GM12874 (cell line): Measurements from ENCODE around the gene TROAP.
A peak's percentile ranks its signal among the peaks of the same experiment; 100 is the strongest.

Experiments
- TF ChIP-seq, protein P1 (sequence below): IDR thresholded peaks from 2 replicates; pipeline ENCODE4 v1.5.1; 2011; ENCODE audit warnings: low read depth, mild to moderate bottlenecking, control low read depth, low read length, moderate library complexity; ENCODE audit not compliant: insufficient read depth

Gene TROAP

DNA sequence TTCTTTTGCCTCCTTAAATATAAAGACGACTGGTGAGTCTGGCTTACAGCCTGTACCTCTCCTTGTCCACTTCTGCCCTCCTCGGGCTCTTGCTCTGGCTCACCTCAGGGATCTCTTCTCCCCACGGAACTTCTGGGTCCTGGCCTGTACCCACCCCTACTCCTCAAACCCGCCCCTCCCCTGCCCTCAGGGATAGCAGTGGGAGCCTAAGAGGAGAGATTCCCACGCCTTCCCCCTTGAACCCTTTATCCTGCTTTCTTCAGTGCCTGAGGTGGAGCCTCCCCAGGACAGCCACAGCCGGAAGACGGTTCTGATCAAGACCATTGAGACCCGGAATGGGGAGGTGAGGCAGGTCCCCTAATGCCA, 25.4 kb upstream of the TROAP start:
- TF ChIP-seq, protein P1, sequence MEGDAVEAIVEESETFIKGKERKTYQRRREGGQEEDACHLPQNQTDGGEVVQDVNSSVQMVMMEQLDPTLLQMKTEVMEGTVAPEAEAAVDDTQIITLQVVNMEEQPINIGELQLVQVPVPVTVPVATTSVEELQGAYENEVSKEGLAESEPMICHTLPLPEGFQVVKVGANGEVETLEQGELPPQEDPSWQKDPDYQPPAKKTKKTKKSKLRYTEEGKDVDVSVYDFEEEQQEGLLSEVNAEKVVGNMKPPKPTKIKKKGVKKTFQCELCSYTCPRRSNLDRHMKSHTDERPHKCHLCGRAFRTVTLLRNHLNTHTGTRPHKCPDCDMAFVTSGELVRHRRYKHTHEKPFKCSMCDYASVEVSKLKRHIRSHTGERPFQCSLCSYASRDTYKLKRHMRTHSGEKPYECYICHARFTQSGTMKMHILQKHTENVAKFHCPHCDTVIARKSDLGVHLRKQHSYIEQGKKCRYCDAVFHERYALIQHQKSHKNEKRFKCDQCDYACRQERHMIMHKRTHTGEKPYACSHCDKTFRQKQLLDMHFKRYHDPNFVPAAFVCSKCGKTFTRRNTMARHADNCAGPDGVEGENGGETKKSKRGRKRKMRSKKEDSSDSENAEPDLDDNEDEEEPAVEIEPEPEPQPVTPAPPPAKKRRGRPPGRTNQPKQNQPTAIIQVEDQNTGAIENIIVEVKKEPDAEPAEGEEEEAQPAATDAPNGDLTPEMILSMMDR: no peak

DNA sequence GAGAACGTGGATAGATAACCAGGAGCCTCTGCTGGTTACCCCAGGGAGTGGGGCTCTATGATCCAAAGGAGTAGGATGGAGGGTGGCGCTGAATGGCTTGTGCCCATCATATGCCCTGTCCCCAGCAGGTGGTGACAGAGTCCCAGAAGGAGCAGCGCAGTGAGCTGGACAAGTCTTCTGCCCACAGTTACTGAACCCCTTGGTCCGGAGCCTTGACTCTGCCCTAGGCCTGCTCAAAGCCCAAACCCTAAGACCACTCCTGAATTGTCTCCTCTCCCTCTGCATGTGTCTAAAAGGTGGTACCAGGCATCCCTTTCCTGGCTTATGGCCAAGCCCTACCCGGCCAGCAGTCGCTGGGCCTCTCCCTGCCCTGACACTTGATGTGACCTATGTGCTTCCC, 24.9 kb upstream of the TROAP start:
- TF ChIP-seq, protein P1: peak; percentile 18; the same call in 1 of the 2 replicates

DNA sequence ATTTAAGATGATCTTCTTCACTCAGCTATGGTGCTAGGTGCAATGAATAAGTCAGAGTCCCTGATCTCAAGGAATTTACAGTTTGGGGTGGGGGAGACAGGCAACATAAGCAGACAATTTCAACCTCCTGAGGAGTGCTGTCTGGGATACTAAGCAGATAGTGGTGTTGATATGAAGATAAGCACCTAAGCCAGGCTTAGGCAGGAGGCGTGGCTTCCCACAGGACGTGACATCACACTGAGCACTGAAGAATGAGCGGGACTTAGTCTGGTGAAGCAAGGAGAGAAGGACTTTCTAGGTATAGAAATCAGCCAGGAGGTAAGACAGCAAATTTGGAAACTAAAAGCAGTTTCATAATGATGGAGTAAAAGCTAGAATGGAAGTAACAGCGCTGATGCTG, 21.3 kb upstream of the TROAP start:
- TF ChIP-seq, protein P1: no peak

DNA sequence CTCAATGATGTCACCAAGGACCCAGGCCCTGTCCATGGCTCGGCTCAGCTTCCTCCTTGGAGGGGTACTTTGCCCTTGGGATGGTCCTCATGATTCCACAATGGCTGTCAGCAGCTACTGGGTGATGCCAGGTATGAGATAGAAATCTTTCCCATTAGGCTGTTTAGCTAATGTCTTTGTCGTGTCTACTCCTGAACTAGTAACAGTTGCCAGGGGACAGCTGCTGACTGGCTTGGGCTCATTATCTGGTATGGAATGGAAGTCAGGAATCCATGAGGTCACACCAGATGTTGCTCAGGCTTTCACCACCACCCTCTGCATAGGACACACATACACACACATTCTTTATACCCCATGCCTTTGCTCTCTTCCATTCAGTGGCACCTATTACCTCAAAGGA, 18.9 kb upstream of the TROAP start:
- TF ChIP-seq, protein P1: no peak

DNA sequence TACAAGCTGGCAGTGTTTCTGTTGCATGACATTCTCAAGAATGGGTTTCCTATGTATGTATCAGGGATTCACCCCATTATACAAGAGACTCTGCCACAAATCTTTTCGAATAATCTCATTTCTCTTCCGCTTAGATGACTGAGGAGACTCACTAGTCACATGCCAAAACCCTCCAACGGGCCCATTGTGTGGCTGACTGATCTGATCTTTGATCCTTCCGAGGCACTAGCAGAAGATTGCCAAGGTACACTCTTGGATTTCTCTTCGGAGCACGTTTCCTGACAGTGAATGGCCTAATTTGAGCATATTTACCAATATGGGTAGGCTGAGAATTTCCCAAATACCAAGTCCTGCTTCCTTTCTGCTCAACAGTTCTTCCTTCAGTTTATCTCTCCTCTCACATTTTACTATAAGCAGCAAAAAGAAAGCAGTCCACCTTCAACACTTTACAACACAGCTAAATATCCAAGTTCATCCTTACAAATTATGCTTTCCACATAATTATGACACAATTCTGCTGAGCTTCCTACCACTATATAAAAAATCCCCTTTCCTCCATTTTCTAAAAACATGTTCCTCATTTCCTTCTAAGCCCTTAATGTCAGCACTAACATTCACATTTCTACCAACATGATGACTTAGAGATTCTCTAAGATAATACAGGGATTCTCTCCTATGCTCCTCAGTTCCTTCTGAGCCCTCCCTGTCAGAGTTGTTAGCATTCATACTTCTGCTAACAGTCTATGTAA, 17.1 kb upstream of the TROAP start:
- TF ChIP-seq, protein P1: no peak

DNA sequence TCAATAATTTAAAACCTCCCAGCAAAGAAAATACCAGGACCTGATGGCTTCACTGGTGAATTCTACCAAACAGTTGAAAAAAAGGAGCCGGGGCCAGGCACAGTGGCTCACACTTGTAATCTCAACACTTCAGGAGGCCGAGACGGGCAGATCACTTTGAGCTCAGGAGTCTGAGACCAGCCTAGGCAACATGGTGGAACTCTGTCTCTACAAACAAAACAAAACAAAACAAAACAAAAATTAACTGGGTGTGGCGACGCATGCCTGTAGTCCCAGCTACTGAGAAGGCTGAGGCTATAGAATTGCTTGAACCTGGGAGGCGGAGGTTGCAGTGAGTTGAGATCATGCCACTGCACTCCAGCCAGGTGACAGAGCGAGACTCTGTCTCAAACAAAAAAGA, 13.7 kb upstream of the TROAP start:
- TF ChIP-seq, protein P1: no peak

DNA sequence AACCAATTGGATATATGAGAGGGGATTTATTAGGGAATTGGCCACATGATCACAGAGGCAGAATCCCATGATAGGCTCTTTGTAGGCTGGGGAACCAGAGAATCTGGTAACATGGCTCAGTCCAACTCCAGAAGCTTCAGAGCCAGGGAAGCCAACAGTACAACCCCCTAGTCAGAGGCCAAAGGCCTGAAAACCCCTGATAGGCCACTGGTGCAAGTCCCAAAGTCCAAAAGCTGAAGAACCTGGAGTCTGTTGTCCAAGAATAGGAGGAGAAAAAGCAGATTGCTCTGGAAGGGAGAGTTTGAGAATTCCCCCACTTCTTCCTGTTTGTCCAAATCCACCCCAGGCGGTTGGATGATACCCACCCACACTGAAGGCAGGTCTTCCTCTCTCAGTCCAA, 8.2 kb upstream of the TROAP start:
- TF ChIP-seq, protein P1: no peak

DNA sequence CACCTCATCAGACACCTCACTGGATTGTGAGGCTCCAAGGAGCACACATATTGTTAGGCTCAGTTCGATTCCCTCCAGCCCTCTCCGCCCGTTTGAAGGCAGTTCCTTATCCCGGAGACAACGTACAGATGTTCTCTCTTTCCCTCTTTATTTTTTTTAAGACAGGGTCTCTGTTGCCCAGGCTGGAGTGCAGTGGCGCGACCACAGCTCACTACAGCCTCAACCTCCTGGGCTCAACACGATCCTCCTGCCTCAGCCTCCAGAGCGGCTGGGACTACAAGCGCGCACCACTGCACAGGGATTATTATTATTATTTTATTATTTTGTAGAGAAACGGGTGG, 718 bp upstream of the TROAP start:
- TF ChIP-seq, protein P1: no peak
